Stimulated activated CD4-positive, alpha-beta T cell treated with anti-CD3 and anti-CD28 coated beads, Interleukin-1b, Interleukin-23, amount 100 ng/mL, for 24 hours (primary cell): ENCODE results near the gene SNX32.

Source experiments
- DNase-seq, 4 experiments: peaks; one replicate each; pipeline ENCODE4 v3.0.0-alpha.2; 2020; ENCODE audit warnings: low read depth in 4 of 4, low spot score in 1 of 4

The SNX32 gene

DNA sequence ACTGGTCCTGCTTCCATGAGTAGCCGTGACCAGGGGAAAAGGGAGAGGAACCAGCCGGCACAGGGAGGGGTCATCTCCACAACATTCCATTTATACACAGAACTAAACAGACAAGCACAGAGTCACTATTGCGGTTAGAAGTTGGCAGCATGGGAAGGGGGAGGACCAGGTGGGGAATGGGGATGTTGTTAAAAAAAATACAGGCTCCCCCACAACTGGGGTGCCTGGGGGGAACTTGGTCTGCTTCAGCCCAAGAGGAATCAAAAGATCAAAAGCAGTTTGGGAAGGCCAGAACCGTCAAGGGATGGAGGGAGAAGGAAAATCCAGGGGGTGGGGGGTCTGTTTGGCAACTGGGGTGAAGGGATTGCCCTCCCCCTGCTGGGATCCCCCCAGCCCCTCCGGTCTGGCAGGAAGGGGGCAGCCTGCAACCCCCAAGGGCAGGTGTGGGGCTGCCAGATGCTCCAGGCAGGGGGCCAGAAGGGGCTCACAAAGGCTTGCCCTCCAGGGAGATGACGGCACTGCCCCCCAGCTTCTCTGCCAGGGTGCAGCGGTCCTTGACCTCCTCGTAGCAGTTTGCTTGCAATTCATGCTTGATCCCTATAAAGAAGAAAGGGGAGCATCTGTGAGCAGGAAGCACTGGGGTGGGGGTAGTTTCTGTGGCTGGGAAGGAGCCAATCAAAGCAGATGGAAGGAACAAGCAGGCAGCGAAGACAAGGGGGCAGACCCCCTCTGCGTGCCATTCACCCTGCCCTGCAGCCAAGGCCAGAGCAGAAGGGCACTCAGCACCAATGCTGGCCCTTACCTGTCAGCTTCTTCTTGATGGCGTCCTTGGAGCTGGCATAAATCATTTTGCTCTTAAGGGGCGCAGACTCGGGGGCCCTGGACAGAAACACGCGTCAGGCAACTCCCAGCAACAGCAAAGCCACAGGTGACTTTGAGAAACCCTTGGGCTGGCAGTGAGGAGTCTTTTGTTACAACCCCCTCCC lies 21.4 kb downstream of the SNX32 start:
- no peak for DNase-seq

DNA sequence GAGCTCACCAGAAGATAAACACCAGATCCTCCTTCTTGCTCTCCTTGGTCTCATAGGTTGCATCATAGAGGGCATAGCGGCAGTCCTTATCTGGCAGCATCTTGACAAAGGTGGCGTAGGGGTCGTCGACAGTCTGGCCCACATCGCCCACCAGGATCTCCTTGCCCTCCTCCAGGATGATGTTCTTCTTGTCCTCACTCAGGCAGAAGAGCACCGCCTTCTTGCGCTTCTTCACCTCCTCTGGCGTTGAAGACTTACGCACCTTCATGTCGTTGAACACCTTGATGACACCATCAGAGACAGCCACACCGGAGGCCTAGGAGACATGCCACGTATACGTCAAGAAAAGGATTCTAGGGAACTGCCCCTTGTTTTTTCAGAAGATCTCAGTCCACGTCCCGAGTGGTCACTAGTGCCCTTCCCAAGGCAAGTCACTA lies 22.2 kb downstream of the SNX32 start:
- DNase-seq: no peak

DNA sequence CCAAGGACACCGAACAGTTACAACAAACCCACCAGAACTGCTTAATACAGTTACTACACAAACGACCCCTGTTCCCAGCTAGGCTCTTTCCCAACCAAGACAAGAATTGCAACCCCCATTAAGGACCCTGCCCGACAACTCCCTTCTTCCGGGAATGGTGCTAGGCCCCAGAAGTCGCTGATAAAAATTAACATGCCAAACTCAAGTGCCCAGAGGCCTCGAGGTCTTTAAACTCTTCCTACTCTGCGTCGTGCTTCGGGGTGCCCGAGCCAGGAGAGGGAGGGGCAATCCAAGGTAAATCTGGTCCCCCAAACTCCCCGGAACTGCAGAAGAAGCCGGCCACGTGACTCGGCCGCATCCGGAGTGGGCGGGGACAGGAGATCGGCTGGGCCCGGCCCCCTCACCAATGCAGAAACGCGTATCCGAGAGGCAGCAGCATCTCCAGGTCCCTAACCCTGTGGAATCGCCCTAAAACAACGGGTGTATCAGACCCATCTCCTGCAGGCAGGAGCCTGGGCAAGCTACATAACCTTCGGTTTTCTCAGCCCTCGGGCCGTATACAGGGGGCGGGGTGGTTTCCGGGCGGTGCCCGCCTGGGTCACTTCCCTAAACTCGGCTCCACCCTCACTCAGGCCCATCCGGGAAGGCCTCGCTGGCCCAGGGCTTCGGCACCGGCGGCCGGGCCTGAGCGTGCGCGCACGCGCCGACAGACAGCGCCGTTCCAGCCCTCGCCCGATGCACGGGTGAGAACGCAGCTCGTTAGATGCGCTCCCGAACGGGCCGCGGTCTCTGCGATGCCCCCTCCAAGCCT lies 23.1 kb downstream of the SNX32 start:
- DNase-seq: peak; percentile 57 to 82 (median 67)

DNA sequence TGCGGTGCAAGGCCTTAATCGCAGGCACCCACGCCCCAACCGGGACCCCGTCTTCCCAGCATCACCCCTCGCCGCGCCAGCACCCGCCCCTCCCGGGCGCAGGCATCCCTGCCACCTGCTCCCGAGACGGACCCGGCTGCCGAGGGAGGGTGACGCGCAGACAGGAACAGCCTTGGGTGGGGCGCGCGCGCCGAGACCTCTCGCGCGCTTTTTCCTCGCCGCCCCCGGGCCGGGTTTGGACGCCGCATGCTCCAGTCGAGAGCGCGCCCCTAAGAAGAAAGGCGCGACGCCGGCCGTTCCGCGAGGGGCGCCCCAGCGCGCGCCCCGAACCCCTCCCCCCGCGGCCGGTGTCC lies 23.7 kb downstream of the SNX32 start:
- DNase-seq: peak in 1 of 4 experiments; percentile 45

DNA sequence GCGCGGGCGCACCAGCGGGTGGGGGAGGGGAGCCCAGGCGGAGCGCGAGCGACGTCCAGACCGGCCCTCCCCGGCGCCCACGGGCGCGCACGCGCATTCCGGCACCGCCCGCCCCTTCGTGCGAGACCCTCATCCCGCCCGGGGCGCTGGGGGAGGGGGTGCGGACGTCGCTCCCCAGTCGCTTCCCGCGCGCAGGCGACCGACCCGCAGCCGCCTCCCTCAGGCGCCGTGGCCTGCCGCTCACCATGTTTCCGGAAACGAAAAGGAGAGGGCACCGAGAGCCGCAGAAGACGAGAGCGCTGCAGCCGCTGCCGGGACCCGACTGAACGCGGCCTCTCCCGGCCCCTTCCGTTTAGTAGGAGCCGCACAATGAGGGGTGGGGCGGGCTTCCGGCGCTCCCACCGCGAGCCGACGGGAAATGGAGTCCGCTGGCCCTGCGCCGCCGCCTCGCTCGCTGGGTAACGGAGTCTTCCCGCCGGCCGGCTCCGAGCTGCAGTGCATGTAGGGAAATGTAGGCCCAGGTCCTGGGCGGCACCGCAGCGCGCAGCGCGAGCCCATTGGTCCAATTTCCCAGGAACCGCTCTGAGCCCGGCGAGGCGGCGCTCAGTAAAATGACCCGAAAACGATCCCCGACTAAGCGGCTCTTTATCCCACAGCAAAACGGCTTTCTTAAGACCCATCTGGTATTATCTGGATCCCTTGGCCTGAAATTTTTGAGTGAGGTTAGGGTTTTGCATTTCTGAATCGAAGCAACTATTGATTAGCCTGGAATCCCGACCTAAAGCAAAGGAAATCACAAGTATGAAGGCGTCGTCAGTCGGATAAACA lies 24.3 kb downstream of the SNX32 start, which contains the start of gene CFL1:
TSS of gene CFL1 (minus strand) at position 328 of the 828 bp plus-strand sequence. CDS start at position 247, 81 bp downstream.
- DNase-seq: peak; percentile 83 to 96 (median 90)

DNA sequence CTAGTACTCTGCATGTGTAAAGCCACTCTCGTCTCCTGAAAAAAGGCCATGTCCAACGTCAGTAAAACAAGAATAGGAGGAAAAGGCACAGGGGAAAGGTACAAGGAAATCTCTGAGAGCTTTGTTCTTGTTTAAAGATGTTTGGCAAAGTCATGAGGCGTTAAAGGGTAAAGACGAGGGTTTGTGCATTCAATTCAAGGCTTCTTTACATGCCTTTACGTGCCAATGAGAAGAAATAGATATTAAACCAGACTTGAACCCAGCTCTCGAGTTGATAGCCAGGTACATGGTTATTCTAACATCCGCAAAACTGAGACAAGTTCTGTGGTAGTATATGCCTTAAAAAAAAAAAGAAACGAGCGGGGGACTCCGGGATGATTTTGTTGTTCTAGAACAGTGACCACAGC lies 24.9 kb downstream of the SNX32 start:
- no peak for DNase-seq

DNA sequence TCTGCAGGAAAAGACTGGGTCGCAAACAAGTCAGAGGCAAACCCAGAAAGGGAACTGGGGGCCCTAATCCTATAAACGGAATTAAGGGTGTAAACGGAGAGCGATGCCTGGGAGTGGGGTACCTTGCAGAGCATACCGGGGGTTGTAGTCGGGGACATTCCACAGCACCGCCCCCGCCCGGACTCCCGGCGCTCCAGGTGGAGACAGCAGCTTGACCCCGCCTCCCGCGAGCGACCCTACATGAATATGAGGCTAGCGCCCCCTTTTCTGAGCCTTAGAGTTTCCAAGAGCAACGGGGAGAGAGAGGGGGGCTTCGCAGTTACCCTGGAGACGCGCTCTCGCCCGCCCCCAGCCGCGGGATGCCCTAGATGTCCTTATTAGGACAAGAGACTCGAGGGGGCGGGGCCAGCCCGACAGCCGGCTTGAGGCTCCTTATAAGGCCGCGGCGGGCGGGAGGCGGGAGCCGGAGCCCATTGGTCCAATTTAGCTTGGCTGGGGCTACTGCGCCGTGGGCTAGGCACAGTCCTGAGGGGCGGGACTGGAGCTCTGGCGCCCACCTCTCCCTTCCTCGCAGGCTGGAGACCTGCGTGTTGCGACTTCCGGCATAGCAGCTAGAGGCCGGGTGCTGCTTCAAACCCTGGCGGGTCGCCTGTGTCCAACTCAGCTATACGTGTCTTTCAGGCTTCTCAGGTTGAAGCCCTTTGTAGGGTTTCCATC lies 25.5 kb downstream of the SNX32 start:
- peak; percentile 91 to 100 (median 94) for DNase-seq

DNA sequence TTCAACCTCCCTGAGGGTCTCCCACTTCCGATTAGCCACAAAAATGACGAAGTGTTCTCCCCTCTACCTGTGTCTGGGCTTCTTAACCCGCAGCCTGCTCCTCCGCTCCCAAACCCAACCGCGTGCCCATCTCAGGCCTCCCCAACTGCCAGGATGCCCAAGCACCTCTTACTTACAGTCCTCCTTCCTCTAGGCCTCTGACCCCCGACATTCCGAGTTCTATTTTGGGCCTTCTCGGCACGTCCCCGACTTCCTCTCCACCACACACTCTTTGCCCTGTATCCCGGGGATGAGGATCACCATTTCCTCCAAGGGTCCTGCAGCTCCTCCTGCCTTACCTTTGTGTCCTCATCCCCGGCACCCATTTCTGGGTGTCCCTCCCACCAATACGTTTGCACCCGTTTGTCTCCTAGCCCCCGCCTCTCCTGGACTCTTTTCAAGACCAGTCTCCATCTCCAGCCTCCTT lies 26.1 kb downstream of the SNX32 start:
- DNase-seq: peak in 1 of 4 experiments; percentile 21

DNA sequence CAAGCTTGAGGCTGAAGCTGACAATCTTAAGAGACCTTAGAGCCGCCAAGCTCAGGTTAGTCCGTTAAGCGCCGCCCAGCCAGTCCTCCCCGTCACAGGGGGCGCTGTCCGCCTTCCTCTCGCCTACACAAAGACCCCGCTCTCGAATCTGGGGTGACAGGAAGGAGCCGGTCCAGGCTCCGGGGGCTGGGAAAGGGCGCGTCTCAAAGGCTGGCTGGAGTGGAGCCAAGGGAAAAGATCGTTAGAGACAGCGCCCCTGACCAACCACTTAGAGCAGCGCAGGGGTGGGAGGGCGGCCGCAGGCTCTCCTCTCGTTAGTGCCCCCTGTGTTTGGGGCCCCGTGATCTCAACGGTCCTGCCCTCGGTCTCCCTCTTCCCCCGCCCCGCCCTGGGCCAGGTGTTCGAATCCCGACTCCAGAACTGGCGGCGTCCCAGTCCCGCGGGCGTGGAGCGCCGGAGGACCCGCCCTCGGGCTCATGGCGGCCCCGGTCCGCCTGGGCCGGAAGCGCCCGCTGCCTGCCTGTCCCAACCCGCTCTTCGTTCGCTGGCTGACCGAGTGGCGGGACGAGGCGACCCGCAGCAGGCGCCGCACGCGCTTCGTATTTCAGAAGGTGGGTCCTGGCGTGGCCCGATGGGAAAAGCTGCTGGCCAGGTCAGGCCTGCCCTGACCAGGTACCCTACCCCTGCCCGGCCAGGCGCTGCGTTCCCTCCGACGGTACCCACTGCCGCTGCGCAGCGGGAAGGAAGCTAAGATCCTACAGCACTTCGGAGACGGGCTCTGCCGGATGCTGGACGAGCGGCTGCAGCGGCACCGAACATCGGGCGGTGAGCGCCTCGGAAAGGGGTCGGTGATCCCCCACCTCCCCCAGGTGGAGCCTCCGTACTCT lies 26.8 kb downstream of the SNX32 start, which contains the start of gene MUS81:
TSS of gene MUS81 (plus strand) at position 156 of the 887 bp plus-strand sequence. CDS start at position 477, 321 bp downstream.
- DNase-seq: peak; percentile 86 to 97 (median 94)

DNA sequence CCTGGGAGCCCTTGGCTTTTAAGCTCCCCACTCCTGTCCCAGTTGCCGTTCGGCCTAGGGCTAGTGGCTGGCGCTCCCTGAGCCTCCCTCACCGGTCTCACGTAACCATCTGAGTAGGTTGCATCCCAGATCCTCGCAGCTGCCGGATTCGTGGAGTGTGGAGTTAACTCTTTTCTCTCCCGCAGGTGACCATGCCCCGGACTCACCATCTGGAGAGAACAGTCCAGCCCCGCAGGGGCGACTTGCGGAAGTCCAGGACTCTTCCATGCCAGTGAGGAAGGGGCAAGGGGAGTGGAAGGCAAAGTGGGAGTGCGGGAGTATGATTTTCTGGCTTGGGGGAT lies 27.4 kb downstream of the SNX32 start:
- DNase-seq: no peak

DNA sequence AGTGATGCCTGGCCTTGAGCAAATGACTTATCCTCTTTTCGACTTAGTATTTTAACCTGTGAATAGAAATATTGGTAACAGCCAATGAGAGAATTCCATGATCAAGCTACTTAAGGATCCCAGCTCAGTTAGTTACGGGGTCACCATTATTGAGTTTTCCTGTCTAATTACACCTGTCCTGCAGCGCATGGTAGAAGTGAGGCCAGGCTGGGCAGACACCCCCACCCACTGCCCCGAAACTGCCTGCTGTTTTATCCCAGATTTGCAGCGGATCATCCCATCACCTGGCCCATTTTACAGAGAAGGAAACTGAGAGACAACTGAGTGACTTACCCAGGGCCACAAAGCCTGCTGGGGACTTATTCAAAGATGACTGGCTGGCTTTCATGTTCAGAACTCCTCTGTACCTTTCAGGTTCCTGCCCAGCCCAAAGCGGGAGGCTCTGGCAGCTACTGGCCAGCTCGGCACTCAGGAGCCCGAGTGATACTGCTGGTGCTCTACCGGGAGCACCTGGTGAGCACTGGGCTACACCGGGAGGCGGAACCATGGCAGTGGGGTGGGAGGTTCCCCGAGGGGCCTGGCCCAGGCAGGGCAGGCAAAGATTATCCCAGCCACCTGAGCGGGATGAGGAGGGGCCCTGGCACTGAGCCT lies 27.9 kb downstream of the SNX32 start:
- no peak for DNase-seq

DNA sequence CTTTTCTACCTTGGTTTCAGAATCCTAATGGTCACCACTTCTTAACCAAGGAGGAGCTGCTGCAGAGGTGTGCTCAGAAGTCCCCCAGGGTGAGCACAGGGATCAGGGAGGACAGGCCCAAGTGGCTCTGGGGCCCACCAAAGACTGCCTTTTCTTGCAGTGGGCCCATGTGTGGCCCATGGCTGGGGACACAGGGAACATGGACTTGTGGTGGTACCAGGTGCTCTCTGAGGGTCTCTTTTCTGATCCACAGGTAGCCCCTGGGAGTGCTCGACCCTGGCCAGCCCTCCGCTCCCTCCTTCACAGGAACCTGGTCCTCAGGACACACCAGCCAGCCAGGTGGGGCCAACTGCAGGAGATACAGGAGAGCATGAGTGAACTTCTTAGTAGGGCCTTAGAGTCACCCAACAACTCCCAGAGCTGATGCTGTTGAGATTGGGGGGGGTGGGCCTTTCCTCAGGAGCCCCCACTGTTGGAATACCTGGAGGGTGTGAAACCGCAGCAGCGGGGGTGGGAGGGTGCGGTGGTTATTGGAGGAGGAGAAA lies 28.5 kb downstream of the SNX32 start:
- DNase-seq: no peak

DNA sequence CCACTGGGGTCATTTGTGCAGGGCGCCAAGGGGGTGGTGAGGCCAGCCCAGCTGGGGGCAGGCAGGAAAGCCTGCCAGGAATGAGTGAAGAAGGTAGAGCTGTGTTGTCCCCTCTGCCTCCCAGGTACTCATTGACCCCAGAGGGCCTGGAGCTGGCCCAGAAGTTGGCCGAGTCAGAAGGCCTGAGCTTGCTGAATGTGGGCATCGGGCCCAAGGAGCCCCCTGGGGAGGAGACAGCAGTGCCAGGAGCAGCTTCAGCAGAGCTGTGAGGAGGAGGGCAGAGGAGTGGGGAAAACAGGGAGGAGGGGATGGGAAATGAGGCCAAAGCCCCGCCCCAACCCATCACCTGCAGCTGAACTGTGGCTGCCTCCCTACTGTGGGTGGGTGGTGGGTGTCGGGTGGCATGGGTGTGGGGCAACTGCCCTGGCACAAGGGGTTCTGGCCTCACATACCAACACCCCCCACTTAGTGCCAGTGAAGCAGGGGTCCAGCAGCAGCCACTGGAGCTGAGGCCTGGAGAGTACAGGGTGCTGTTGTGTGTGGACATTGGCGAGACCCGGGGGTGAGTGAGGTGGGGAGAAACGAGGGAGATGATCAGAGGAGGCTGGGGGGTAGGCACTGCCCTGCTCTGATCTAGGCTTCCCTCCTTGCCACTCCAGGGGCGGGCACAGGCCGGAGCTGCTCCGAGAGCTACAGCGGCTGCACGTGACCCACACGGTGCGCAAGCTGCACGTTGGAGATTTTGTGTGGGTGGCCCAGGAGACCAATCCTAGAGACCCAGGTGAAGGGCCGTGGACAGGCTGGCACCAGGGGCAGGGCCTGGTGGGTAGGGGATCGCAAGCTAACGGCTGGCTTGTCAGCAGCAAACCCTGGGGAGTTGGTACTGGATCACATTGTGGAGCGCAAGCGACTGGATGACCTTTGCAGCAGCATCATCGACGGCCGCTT lies 29.5 kb downstream of the SNX32 start:
- no peak for DNase-seq

DNA sequence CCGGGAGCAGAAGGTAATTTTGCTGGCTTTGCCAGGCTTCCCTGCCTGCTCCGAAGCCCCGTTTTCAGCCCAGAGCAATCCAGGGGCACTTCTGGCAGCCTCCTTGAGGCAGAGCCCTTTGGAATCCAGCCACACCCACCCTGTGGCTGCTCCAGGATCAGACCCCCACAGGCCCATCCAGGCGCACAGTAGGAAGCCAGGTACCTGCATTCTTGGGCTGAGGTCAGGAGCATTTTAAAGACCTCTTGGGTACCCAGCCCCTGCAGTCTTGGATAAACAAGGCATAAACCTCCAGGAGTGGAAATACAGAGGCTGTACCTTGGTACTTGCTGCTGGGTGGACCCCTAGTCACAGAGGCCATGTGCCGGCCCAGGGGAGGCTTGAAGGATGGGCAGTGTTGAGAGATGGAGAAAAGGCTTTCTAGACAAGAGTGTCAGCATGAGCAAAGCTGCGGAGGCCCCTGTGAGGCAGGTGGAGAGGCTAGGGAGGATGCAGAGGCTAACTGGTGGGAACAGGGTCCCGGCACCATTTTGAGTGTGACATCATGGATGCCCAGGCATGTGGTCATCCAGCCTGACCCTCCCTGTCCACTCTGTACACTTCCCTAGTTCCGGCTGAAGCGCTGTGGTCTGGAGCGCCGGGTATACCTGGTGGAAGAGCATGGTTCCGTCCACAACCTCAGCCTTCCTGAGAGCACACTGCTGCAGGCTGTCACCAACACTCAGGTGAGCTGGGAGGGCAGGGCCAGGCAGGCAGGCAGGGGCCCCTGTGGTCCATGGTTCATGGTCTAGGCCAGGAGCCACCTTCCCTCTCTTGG lies 30.3 kb downstream of the SNX32 start:
- no peak for DNase-seq

DNA sequence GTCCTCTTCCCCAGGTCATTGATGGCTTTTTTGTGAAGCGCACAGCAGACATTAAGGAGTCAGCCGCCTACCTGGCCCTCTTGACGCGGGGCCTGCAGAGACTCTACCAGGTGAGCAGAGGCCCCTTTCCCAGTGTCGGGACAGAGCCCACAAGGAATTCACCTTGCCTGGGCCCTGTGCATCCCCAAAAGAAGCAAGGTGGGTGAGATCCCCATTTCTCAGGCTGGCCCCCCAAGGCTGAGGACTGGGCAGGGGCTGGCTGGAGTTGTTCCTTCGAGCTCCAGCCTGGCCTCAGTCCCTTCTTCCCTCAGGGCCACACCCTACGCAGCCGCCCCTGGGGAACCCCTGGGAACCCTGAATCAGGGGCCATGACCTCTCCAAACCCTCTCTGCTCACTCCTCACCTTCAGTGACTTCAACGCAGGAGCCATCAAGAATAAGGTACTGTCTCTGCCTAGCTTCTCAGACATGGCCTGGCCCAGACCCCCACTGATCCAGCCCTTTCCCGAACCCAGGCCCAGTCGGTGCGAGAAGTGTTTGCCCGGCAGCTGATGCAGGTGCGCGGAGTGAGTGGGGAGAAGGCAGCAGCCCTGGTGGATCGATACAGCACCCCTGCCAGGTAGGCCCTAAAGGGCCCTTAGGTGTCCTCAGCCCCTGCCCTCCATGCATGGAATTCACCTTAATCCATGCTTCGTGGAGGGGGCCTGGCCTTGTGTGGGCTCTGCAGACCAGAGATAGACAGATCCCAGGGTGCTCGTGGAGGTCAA lies 31.1 kb downstream of the SNX32 start:
- no peak for DNase-seq
